Stimulated activated CD4-positive, alpha-beta T cell treated with anti-CD3 and anti-CD28 coated beads, Interleukin-1b, Interleukin-23, amount 100 ng/mL, for 1 hour (primary cell): ENCODE measurements around the gene MIOX.

ENCODE experiments used
- DNase-seq, 2 donors: peaks; one replicate each; pipeline ENCODE4 v3.0.0-alpha.2; 2020; ENCODE audit warnings: low read depth in 2 of 2

Gene MIOX

DNA sequence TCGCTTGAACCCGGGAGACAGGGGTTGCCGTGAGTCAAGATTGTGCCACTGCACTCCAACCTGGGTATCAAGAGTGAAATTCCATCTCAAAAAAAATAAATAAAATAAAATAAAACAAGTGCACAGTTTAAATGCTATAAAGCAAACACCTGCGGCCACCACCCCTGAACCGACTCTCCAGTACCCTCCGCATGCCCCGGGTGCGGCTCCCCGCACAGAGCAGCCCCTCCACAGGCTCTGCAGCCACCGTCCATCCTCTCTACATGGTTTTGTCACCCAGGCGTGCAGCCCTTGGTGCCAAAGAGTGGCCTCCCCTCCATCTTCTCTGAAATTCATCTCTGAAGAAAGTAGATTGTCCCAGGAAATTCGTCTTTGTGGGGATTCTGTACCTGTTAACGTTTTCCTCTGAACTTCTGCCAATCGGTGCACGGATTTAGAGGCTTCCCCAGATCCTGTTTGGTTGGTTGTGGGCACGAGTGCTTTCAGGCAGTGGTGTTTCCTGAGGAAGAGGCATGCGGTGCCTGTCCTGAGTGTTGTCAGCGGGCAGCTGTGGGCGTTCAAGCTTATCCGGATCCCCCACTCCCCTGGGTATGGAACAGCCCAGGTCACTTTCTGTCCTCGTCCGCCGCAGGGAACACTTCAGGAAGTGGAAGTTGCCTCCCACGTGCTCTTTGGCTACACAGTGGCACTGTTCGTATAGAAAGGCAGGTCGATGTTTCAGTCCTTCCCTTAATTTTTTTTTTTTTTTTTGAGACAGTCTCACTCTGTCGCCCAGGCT, 4.1 kb downstream of the MIOX start:
- no peak for DNase-seq

DNA sequence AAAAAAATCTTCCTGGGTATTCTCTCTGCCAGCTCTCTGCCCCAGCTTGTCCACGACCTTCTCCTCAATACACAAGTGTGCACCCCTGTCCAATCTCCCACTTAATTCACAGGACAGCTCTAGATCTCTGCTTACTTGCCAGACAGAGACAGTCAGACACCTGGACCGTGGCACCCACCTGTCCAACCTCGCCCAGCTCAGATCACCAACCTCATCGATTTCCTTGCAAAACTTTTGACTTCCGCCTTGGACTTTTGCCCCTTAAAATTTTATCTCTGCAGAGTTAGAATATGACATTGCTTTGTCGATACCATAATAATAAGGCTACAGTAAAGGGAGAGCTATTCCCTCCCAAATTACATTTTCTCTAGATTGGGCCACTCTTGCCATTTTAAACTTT, 10.4 kb downstream of the MIOX start:
- no peak for DNase-seq

DNA sequence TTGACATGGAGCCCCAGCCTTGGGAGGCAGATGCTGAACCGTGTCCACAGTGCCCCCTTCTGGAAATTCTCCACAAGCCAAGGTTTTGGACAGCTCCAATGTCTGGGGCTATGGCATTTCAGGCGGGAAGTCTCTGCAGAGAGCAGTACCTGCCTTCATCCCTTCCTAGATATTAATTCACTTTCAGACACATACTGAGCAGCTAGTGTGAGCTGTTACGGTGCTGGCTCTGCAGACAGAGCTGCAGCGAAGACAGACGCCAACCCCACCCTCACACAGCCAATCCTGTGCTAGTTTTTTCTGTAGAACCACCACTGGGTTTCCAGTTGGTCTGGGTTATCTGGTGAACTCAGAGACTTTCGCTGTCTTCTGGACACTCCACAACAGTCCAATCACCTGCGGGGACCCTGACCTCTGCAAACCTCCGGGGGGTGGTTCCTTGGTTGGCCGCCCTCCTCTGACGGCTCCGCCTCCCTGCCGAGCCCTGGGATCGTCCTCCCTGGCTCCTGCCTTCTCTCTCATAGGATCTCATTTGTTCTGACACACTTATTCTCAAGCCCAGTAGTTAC, 11.7 kb downstream of the MIOX start:
- peak; percentile 39 to 42 for DNase-seq

DNA sequence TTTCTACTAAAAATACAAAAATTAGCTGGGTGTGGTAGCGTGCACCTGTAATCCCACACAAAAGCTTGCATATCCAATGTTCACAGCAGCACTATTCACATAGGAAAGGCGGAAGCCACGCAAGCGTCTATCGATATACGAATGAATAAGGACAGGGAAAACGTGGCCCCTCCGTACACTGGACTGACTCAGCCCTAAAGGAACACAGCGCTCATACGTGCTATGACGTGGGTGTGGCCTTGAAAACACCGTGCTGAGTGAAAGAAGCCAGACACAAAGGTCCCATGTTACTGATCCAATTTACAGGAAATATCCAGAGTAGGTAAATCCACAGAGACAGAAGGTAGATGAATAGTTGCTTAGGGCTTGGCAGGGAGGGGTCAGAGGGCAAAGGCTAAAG, 13.8 kb downstream of the MIOX start:
- no peak for DNase-seq

DNA sequence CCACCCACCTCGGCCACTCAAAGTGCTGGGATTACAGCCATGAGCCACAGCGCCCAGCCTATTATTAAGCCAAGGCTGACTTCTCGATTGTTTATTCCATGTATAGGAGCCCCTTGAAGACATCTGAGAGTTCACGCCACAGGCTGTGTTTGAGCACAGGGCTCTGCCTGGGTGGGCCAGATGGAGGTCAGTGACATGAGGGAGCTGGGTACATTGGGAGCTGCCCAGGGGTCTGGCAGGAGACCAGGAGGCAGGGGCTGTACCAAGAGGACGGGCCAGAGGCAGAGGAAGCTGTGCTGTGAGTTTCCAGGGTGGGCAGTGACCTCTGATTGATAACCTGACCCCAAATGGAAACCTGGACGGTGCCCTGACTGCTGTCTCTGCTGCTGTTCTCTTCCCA, 15.4 kb downstream of the MIOX start:
- no peak for DNase-seq

DNA sequence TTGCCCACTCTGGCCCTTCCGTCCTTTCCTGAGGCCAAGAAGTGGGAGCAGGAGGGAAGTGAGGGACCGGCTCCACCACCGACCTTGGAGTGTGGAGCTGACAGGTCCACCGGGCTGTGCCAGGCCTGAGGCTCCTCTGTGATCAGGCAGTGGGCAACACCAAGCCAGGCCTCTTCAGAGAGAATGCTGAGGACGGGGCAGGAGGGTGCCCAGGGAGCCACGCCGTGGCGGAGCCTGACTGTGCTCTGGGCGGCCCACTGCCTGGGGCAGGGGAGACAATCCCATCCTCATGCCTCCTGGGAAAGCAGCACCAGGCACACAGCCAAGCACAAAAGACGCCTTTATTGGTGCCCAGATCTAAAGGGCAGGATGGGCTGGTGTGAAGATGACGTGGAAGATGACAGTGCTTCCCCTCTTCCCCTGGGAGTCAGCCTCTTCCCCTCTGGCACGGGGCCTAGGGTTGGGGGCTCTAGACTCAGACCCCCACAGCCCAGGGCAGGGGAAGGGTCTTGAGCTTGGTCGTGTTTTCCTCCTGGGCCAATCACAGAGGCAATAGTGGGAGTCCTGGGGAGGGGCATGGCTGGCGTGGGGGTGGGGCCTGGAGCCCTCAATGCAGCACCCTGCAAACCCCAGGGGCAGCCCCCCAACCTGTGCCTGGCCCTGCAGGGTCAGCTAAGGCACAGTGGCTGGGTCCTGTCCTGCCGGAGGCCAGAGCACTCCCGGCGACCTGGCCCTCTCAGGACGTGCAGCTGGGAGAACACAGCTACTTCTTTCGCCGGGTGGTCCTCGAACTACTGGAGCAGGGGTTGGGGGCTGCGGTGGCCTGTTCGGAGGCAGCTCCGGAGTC, 16.2 kb downstream of the MIOX start:
- DNase-seq: no peak

DNA sequence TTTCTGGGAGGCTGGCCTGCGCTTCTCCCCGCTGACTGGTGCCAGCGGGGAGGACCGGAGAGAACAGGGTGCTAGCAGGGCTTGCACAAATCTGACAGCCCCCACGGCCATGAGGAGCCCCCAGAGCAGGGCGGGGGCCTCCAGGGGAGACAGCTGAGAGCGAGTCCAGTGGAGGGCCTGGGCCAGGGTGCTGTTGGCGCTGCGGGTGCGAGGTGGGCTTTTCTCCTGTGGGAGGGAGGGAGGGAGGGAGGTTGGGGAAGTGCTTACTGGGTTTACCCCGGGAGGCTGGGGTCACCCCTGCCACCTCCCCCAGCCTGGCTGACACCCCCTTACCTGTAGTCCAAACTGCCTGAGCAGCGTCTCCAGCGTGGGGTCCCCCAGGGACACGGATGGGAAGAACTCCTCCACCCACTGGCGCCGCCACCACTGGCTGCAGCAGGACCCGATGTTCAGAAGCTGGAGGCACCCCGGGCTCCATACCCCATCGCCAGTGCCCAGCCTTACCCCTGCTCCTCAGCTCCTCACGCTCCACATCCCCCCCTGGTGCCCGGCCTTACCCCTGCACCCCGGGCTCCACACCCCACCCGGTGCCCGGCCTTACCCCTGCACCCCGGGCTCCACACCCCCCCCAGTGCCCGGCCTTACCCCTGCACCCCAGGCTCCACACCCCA, 17.0 kb downstream of the MIOX start:
- DNase-seq: no peak

DNA sequence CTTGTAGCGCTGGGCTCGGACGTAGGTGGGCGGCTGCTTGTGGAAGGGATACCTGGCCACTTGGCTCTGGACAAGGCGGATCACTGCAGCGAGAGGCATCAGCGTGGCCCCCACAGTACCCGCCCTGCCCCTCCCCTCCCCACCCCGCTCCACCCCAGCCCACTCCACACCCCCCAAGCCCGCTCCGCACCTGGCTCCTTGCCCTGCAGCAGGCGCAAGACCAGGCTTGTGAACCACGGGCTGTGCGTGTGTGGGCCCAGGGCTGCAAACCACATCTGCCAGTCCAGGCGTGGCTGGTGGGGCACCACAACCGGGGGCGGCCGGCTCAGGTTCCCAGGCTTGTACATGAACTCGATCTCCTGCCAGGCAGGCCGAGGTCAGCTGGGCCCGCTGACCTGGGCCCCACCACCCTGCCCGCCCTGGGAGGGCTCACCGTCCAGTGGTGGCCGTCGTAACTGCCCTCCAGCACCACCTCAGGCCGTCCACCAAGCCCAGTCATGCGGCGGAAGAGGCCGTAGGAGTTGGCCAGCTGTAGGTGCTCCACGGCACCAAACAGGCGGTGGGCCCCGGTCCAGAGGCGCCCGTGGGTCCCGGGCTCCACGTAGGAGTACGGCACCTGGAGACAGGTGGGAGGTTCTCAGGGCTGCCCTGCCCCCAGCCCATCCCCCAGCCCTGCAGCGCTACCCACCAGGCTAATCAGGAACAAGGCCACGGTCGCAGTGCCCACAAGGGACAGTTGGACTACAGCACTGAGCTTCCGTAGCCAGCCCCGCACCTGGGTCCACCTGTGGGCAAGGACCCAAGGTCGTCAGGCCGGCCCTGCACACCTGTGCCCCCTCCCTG, 17.9 kb downstream of the MIOX start:
- no peak for DNase-seq

DNA sequence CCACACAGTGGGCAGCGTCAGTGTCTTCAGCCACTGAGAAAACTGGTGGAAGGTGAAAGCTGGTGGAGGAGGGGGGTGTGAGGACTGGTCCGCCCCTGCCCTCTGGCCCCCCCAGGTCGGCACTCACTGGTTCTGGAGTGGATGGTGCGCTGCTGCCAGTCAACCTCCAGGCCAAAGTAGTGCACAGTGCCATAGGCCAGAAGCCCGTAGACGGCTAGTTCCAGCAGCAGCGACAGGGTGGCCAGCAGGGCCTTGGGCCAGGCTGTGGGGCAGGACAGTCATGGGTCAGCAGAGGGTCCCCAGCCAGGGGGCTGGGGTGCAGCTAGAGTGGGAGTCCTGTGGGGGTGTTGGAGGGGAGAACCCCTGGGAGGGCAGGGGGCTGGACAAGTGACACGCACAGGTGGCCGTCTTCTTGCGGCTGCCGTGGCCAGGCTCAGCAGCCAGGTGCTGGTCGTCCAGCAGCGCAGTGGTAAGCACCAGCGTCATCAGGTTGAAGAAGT, 18.7 kb downstream of the MIOX start:
- DNase-seq: no peak

DNA sequence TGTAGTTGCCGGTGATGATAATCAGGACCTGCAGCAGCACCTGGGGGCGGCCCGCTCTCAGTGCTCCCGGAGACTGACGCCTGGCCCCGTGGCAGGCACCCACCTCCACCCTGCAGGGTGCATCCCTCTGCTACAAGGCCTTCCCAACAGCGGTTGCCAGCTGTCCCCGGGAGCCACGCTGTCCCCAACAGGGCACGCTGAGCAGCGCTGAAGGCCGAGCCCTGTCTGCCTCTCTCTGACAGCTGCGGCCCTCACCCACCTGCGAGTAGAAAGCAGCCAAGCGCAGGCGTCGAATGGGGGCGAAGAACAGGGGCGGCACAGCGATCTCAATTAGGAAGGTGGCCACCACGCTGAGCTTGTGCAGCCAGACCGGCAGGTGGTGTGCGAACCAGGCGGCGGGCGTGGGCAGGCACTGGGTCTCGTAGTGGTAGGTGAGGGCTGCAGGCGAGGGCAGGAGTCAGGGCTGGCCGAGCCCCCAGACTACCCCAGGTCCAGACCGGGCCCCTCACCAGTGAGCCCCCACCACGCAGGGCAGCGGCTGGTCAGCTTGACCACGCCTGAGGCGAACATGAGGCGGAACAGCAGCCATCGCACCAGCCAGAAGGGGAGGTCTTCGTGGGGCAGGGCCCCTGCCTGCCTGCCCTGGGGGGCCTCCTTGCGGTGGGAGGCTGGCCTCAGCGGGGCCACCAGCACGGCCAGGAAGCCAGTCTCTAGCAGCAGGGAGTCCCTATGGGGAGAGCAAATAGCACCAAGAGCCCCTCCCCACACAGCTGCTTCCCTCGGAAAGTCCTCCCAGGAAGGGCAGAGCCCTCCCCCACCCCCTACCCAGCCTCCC, 19.3 kb downstream of the MIOX start:
- no peak for DNase-seq

DNA sequence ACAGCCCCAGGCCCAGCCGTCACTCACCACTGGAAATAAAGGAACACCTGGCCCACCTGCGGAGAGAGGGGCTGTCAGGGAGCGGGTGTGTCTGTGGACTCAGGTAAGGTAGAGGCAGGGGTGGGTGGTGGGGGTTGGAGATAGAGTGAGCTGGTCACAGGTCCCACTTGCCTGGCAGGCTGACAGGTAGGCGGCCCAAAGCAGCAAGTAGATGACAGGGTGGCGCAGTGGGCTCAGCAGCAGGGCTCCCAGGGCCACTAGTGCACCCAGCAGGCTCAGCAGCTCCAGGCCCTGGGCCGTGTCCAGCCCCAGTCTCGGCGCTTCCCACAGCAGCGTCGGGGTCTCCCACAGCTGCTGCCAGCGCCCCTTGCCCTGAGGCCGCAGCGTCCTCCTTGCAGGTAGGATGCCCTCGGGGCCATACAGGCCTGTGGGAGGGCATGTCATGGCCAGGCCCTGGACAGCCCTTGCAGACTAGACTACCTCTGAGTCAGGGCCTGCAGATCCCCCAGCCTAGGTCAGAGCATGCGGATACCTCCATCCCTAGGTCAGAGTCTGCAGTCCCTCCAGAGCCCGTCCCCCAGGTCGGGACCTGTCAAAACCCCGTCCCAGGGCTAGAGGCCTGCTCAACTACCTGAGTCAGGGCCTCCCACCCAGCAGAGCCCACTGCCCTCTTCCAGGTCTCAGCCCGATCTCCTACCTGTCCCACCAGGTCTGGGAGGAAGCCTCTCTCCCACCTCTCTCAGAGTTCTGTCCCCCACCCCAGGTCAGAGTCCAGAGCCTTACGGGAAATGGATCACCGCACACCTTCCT, 20.2 kb downstream of the MIOX start:
- no peak for DNase-seq

DNA sequence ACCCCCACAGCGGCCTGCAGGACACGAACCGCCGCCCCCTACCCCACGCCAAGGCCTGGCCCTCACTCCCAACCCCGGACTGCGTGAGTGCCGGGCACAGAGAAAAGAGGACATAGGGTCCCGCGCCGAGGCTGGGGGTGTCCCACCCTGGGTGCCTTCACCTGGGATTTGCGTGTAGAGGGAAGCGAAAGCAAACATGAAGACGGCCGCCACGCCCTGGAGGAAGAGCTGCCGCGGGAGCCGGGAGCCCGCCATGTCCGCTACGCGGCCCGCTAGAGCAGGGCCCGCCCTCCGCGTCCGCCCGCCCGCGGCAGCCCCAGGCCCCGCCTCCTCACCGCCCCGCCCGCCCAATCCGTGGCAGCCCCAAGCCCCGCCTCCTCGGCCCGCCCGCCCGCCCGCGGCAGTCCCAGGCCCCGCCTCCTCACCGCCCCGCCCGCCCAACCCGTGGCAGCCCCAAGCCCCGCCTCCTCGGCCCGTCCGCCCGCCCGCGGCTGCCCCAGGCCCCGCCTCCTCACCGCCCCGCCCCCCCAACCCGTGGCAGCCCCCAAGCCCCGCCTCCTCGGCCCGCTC, 20.8 kb downstream of the MIOX start, which contains the start of gene LMF2:
TSS of gene LMF2 (minus strand) at position 282 of the 570 bp plus-strand sequence. CDS start at position 255, 27 bp downstream.
- peak; percentile 92 to 93 for DNase-seq

DNA sequence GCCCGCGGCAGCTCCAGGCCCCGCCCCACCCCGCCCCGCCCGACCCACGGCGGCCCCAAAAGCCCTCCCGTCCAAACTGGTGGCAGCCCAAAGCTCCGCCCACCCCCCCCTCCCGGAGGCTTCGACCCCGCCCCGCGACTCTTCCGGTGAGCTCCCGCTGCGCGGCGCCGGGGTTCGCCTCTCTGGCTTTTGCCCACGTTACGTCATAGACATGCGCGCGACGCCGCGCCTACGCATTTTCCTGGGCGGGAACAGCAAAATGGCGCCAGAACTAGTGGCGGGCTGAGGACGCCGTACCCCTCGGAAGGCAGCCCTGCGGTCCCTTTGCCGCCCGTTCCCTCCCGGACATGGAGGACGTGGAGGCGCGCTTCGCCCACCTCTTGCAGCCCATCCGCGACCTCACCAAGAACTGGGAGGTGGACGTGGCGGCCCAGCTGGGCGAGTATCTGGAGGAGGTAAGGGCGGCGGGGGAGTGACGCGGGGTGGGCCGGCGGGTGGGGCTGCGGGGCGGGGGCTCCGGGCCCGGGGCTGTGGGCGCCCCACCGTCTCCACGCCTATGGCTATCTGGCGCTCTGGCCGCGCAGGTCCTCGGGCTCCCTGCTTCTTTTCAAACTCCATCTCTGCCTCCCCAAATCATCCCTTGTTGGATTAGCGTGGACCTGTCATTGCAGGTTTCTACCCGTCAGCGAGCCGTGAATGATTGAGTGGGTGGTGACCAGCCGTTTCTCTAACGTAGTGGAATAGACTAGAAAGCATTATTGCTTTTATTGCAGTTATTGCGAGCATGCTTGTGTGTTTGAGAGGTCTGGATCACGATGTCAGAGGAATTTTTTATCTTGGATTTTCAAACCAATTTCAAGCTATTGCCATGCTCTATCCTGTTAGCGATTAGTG, 21.6 kb downstream of the MIOX start, which contains the start of gene NCAPH2:
TSS of gene NCAPH2 (plus strand) at position 234 of the 894 bp plus-strand sequence. CDS start at position 348, 114 bp downstream.
- peak; percentile 95 for DNase-seq

DNA sequence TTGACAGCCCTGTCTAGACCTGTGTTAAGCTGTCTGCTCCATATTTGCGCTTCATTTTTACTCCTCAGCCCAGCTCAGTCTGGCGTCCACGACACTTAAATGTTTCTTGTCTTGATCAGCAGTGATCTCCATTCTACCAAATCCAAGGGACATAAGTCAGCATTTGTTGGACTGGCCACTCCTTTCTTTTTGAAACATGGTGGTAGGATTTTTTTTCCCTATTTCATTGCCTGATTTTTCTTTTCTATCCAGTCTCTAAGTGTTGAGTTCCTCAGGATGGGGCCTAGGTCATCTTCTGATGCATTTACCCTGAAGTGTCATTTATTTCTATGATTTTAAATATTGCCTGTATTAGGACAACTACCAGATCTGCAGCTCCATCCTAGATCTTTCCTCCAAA, 22.2 kb downstream of the MIOX start:
- DNase-seq: no peak

DNA sequence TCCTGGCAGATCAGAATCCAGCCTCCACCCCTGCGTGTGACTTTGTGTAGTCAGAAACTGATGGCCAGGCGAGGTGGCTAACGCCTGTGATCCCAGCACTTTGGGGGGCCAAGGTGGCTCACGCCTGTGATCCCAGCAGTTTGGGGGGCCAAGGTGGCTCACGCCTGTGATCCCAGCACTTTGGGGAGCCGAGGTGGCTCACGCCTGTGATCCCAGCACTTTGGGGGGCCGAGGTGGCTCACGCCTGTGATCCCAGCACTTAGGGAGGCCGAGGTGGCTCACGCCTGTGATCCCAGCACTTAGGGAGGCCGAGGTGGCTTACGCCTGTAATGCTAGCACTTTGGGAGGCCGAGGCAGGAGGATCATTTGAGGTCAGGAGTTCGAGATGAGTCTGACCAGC, 26.5 kb downstream of the MIOX start:
- no peak for DNase-seq

DNA sequence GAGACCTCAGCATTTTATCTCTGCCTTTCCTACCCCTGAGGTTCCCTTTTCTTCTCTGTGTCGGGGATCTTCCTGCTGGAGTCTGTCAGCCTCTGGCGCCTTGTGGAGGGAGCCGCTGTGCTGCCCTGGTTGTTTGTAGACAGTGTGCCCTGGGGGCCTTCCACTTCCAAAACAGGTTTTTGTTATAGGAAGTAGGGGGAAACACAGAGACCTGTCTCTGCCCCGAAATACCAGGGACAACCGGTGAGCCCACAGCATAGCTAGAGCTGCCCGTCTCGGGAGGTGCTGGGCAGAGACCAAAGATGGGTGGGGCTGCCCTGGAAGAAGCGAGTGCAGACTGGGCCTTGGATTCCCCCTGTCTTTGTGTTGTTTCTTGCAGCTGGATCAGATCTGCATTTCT, 29.4 kb downstream of the MIOX start:
- no peak for DNase-seq

DNA sequence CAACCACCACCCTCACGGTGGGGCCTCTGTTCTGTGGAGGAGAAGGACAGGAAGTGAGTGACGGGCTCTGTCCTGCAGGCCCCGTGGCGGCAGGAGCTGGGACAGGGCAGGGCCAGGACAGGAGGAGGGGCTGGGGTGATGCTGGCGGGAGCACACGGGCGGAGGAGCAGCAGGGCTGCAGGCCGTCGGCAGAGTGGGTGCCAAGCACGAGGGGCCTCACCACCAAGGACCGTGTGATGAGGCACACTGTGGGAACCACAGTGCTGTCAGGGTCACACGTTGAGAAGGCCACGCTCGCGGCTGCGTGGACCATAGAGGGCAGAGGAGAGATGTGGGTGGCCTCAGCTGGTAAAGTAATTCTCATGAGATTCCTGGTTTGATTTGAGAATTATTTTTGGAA, 30.2 kb downstream of the MIOX start:
- no peak for DNase-seq
